ENCODE measurements around the gene AMER2.

The AMER2 gene

GRCh38 chr13:25136880-25137787 is 35.0 kb downstream of the AMER2 start:
- TF ChIP-seq, protein P1, sequence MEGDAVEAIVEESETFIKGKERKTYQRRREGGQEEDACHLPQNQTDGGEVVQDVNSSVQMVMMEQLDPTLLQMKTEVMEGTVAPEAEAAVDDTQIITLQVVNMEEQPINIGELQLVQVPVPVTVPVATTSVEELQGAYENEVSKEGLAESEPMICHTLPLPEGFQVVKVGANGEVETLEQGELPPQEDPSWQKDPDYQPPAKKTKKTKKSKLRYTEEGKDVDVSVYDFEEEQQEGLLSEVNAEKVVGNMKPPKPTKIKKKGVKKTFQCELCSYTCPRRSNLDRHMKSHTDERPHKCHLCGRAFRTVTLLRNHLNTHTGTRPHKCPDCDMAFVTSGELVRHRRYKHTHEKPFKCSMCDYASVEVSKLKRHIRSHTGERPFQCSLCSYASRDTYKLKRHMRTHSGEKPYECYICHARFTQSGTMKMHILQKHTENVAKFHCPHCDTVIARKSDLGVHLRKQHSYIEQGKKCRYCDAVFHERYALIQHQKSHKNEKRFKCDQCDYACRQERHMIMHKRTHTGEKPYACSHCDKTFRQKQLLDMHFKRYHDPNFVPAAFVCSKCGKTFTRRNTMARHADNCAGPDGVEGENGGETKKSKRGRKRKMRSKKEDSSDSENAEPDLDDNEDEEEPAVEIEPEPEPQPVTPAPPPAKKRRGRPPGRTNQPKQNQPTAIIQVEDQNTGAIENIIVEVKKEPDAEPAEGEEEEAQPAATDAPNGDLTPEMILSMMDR (IDR thresholded peaks at IDR 0.05; ENCODE audit: low read depth, low read length) = no peak
- no peak for DNase-seq (ENCODE audit: extremely low read depth, low read depth)

DNA sequence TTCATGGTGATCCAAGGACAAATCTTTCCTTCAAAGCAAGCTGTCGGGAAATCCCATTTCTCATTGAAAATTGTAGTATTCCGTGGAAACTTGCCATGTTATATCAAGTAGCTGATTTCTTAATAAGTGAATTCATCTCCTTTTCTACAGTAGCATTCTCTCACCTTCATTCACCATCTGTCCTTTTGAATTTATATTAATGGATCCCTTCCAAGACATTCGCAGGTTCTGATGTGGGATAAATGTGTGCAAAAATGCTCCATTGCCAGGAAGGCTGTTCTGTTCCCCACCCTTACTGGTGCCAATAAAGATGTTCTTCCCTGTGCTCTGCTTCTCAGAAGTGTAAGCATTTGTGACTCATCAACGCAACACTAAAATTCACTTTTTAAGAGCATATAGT is 36.2 kb downstream of the AMER2 start:
- TF ChIP-seq, protein P1 (IDR thresholded peaks at IDR 0.05; ENCODE audit: low read depth, low read length) = no peak
- DNase-seq (ENCODE audit: extremely low read depth, low read depth) = no peak

DNA sequence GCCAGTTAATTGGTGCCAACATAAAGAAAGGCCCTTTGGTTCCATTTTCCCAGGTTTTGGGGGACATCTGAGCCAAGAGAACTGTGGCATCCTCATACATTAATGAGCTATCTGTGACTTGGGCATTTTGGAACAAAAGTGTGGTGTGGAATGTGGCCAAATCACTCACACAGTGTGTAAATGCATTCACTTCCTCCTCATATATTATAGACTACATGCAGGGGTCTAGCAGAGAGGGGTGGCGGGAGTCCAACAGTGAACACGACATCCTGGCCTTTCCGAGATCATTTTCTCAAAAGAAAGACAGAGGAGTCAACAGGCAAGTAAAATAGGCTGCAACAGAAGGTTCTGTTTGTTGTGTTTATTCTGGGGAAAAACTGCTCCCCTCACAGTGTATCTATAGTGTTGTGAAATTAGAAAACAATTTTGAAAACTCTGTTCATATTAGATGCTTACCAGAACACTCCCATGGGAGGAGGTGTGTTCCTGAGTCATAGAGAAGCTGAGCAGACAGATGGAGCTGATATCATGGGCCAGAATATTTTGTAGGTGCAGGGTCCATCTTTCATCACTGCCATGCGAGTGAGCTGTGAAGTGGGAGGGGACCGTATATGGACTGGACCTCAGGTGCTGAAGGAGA is 39.2 kb downstream of the AMER2 start:
- TF ChIP-seq, protein P1 (IDR thresholded peaks at IDR 0.05; ENCODE audit: low read depth, low read length) = no peak

DNA sequence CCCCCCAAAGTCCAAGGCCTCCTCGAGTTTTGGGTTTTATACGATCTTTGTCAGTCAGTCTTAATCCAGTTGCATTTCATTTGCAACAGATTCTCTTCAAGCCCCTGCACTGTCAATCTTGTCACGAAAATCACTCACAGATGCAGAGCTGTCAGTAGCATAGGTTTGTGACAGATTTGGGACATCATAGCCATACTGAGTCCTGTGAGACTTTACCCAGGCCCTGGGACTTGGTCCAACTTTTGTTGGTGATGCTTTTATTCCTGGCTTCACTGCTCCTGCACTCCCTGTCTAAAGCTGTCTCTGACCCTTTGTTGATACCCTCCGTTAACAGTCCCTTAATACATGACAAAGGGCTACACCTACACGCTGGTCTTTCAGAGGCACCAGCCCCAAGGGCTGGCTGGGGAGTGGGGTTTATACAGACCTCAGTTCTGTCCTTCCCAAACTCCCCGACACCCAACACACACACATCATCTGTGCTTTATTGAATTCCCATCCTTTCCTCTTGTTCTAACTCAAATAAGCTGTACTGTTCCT is 40.1 kb downstream of the AMER2 start:
- no peak for DNase-seq (ENCODE audit: extremely low read depth, low read depth)
- TF ChIP-seq, protein P1 (IDR thresholded peaks at IDR 0.05; ENCODE audit: low read depth, low read length) = no peak

More for the DNA sequence above, 39.2 kb downstream of the AMER2 start:
- no peak for DNase-seq (ENCODE audit: extremely low read depth, low read depth)

- TF ChIP-seq, protein P1 (IDR thresholded peaks at IDR 0.05; ENCODE audit: low read depth, low read length) = no peak
Observed at GRCh38 chr13:25130944-25131343, 41.1 kb downstream of the AMER2 start.

DNA sequence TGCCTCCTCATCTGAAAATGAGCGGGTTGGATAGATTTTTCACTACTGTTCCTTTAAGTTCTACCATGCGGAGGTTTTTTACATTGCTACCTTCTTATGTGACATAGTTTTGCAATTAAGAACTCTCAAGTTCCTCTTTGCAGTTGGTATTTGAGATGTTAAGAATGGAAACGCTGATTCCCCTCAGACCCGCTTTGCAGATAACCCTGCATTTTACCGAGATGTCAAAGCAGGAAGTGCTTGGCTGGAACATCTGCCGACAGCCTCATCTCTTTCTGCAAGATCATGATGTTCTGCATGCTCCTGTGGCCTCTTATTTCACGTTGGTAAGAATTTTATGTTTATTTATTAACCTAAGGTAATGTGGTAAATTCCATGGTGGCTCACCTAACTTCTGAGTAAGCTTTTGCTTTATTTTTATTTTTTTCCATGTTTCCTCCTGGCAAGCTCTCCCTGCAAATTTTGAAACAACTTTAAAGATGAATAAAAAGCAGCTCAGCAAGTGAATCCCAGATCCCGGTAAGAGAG is 53.6 kb downstream of the AMER2 start:
- TF ChIP-seq, protein P1 (IDR thresholded peaks at IDR 0.05; ENCODE audit: low read depth, low read length) = no peak
- DNase-seq (ENCODE audit: extremely low read depth, low read depth) = no peak

More at GRCh38 chr13:25130944-25131343, 41.1 kb downstream of the AMER2 start:
- DNase-seq (ENCODE audit: extremely low read depth, low read depth) = no peak

All from AG09319 (cell line).